Tibial artery (tissue), 4 donors: Measurements from ENCODE around the gene HYKK.
A peak's percentile ranks its signal among the peaks of the same experiment; 100 is the strongest.

Experiments used
- DNase-seq, 2 donors: peaks; one replicate each; pipeline ENCODE4 v3.0.0-alpha.2; 2019
- H3K27ac ChIP-seq, 2 donors: fragments of 200-600 bp; sonication (generic) in 1 of 2; 1 replicate in 1 of 2; 2 replicates in 1 of 2; pipeline ENCODE4 v1.5.1; 2018 to 2019; ENCODE audit warnings: mild to moderate bottlenecking in 1 of 2
- H3K27me3 ChIP-seq, 2 donors: fragments of 200-600 bp; sonication (generic) in 1 of 2; one replicate each; pipeline versions ENCODE4 v1.5.1 to v1.6.0; 2016 to 2019
- H3K36me3 ChIP-seq, 3 donors: fragments of 200-600 bp; sonication (generic) in 2 of 3; one replicate each; pipeline ENCODE4 v1.5.1; 2016 to 2019; ENCODE audit warnings: mild to moderate bottlenecking in 2 of 3
- H3K4me1 ChIP-seq, 4 donors: fragments of 200-600 bp; sonication (generic) in 2 of 4; 1 replicate in 3 of 4; 2 replicates in 1 of 4; pipeline ENCODE4 v1.5.1; 2016 to 2019
- H3K4me3 ChIP-seq, 2 donors: fragments of 200-600 bp; sonication (generic) in 1 of 2; 1 replicate in 1 of 2; 2 replicates in 1 of 2; pipeline ENCODE4 v1.5.1; 2018 to 2019; ENCODE audit warnings: mild to moderate bottlenecking in 2 of 2
- H3K9me3 ChIP-seq, 3 donors: fragments of 200-600 bp; sonication (generic) in 1 of 3; one replicate each; pipeline ENCODE4 v1.5.1; 2016 to 2019
- CTCF ChIP-seq, 2 experiments: fragments of 200-600 bp in 1 of 2; fragments of 450-650 bp in 1 of 2; IDR thresholded peaks; one replicate each; pipeline ENCODE4 v1.5.1; 2017 to 2019; ENCODE audit warnings: antibody characterized with exemption in 2 of 2, mild to moderate bottlenecking in 1 of 2, moderate library complexity in 1 of 2
- intact Hi-C: fragments of 100-400 bp; cut with DNase I; formaldehyde crosslinking; loops from one replicate; pipeline ENCODE4 v1.15.0; 2023; ENCODE audit warnings: low total_unique reads

Gene HYKK

GRCh38 chr15:78540871-78541743 is 33.7 kb downstream of the HYKK start:
- Histone ChIP-seq H3K9me3 (no peaks in the 10 kb centered on the region), H3K27me3 (no peaks in the 10 kb centered on the region), H3K27ac (peak overlapping the region; percentile 83 to 94), H3K4me1 (peaks cover 0 to 28% (median 12%) of the 10 kb centered on the region in 4 donors), H3K36me3 (peaks cover 30 to 32% (median 30%) of the 10 kb centered on the region in 3 donors), H3K4me3 (peak overlapping the region; percentile 65 to 89)
- intact Hi-C loops: no loop called here
- no peak for TF ChIP-seq CTCF (IDR thresholded peaks at IDR 0.05)
- no peak for DNase-seq

DNA sequence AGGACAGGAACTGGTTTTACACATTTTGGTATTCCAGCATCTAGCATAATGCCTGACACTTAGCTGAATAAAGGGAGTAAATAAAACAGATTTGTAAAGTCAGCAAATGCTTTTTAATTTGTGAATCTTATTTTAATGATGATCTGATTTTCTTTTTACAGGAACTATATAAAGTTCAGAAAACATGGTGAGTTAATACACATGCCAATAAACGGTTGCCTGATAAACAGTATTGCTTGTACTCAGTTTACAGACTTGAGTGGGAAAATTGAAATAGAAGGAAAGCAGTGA is 34.3 kb downstream of the HYKK start:
- no peak for TF ChIP-seq CTCF (IDR thresholded peaks at IDR 0.05)
- peak overlapping the region in 1 of 2 donors; percentile 94 for H3K27ac ChIP-seq
- H3K36me3 ChIP-seq: peaks cover 36 to 38% (median 36%) of the 10 kb centered on the region in 3 donors
- peak overlapping the region in 1 of 2 donors; percentile 65 for H3K4me3 ChIP-seq
- DNase-seq: no peak
- intact Hi-C loops: no loop called here
- no peaks in the 10 kb centered on the region for H3K9me3 ChIP-seq
- peaks cover 0 to 28% (median 12%) of the 10 kb centered on the region in 4 donors for H3K4me1 ChIP-seq
- no peaks in the 10 kb centered on the region for H3K27me3 ChIP-seq

- Histone ChIP-seq H3K4me3 (no peak overlapping the region), H3K36me3 (peaks cover 45 to 47% (median 45%) of the 10 kb centered on the region in 3 donors), H3K9me3 (no peaks in the 10 kb centered on the region), H3K27me3 (no peaks in the 10 kb centered on the region), H3K4me1 (peaks cover 0 to 28% (median 12%) of the 10 kb centered on the region in 4 donors), H3K27ac (no peak overlapping the region)
- no peak for TF ChIP-seq CTCF (IDR thresholded peaks at IDR 0.05)
- intact Hi-C loops: no loop called here
- DNase-seq: no peak
Observed at GRCh38 chr15:78542647-78543046, 35.3 kb downstream of the HYKK start.

GRCh38 chr15:78550194-78550593 is 42.8 kb downstream of the HYKK start:
- Histone ChIP-seq H3K4me1 (no peaks in the 10 kb centered on the region), H3K9me3 (no peaks in the 10 kb centered on the region), H3K27ac (no peak overlapping the region), H3K27me3 (no peaks in the 10 kb centered on the region), H3K36me3 (peaks cover 45 to 62% (median 60%) of the 10 kb centered on the region in 3 donors), H3K4me3 (no peak overlapping the region)
- intact Hi-C loops: no loop called here
- no peak for DNase-seq
- TF ChIP-seq CTCF (IDR thresholded peaks at IDR 0.05): no peak

GRCh38 chr15:78550815-78551214 is 43.4 kb downstream of the HYKK start:
- Histone ChIP-seq H3K9me3 (no peaks in the 10 kb centered on the region), H3K36me3 (peaks cover 39 to 56% (median 53%) of the 10 kb centered on the region in 3 donors)

More at GRCh38 chr15:78550815-78551214, 43.4 kb downstream of the HYKK start:
- H3K4me1 ChIP-seq: no peaks in the 10 kb centered on the region
- TF ChIP-seq CTCF (IDR thresholded peaks at IDR 0.05): no peak
- intact Hi-C loops: no loop called here
- no peaks in the 10 kb centered on the region for H3K27me3 ChIP-seq
- H3K27ac ChIP-seq: no peak overlapping the region
- no peak overlapping the region for H3K4me3 ChIP-seq
- no peak for DNase-seq
